Measurements from ENCODE around the gene CD248. TPM values are rescaled to one million over a fixed set of nuclear protein-coding genes. Genes with fewer than 3 reads are reported as not detected.
"Not testable (repeated sequence)": the region's sequence is repeated elsewhere in the genome, so short reads cannot be mapped to it uniquely, and the experiment has no call there.

Gene CD248
- total RNA-seq, 1 experiment from 2014 or later, result 0.45 TPM

GRCh38 chr11:66276619-66277018 is 40.2 kb downstream of the CD248 start:
- H3K9me3 ChIP-seq (replicated peaks); DNase-seq; H3K27ac ChIP-seq; H3K36me3 ChIP-seq; H3K27me3 ChIP-seq; H3K4me3 ChIP-seq: not testable (repeated sequence)
- peaks cover 27% of the 10 kb centered on the region for H3K4me1 ChIP-seq

DNA sequence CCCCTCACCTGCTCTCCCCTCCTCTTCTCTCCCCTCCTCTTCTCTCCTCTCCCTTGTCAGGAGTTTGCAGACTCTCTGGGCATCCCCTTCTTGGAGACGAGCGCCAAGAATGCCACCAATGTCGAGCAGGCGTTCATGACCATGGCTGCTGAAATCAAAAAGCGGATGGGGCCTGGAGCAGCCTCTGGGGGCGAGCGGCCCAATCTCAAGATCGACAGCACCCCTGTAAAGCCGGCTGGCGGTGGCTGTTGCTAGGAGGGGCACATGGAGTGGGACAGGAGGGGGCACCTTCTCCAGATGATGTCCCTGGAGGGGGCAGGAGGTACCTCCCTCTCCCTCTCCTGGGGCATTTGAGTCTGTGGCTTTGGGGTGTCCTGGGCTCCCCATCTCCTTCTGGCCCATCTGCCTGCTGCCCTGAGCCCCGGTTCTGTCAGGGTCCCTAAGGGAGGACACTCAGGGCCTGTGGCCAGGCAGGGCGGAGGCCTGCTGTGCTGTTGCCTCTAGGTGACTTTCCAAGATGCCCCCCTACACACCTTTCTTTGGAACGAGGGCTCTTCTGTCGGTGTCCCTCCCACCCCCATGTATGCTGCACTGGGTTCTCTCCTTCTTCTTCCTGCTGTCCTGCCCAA is 40.7 kb downstream of the CD248 start:
- H3K9me3 ChIP-seq (replicated peaks), result no peaks in the 10 kb centered on the region
- no peaks in the 10 kb centered on the region for H3K27me3 ChIP-seq
- no peak for DNase-seq
- H3K36me3 ChIP-seq, result peaks cover 5% of the 10 kb centered on the region; the same call in 1 of the 2 replicates
- H3K4me1 ChIP-seq, result peaks cover 27% of the 10 kb centered on the region
- no peak overlapping the region for H3K4me3 ChIP-seq
- H3K27ac ChIP-seq, result peak overlapping the region; percentile 73; the same call in 1 of the 2 replicates

DNA sequence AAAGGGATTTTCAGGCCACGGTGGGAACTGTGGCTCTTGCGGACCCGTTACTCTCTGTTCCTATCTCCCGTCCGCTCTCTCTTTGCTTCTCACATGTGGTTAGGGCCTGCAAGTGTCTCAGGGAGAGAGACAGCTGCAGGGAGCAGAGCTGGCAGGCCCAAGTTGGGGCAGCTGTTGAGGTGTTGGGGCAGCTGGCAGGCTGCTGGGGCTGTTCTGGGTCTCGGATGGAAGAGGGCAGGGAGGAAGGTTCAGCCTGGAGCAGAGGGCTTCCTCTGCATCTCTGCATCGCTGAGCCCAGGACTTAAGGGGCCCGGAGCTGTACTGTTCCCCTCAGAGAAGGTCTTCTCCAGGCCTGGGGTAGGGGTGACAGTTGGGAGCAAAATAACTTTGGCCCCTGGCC is 41.4 kb downstream of the CD248 start:
- peak; percentile 89 for DNase-seq
- H3K4me3 ChIP-seq, result no peak overlapping the region
- H3K4me1 ChIP-seq, result peaks cover 23% of the 10 kb centered on the region
- peak overlapping the region; percentile 73 for H3K27ac ChIP-seq
- no peaks in the 10 kb centered on the region for H3K9me3 ChIP-seq (replicated peaks)
- H3K27me3 ChIP-seq, result no peaks in the 10 kb centered on the region
- peaks cover 5% of the 10 kb centered on the region; the same call in 1 of the 2 replicates for H3K36me3 ChIP-seq

- Histone ChIP-seq H3K9me3 (replicated peaks) (no peaks in the 10 kb centered on the region), H3K4me3 (no peak overlapping the region), H3K27ac (no peak overlapping the region), H3K4me1 (peaks cover 20% of the 10 kb centered on the region), H3K27me3 (no peaks in the 10 kb centered on the region), H3K36me3 (peaks cover 5% of the 10 kb centered on the region; the same call in 1 of the 2 replicates)
- DNase-seq, result no peak
These were observed 42.6 kb downstream of the CD248 start for GRCh38 chr11:66274219-66274618.

GRCh38 chr11:66272596-66272995 is 44.2 kb downstream of the CD248 start:
- Histone ChIP-seq H3K27me3 (no peaks in the 10 kb centered on the region), H3K9me3 (replicated peaks) (no peaks in the 10 kb centered on the region), H3K27ac (no peak overlapping the region), H3K4me1 (peaks cover 18% of the 10 kb centered on the region), H3K36me3 (peaks cover 5% of the 10 kb centered on the region; the same call in 1 of the 2 replicates), H3K4me3 (no peak overlapping the region)
- DNase-seq, result no peak

- peaks cover 16% of the 10 kb centered on the region for H3K4me1 ChIP-seq
- H3K9me3 ChIP-seq (replicated peaks), result no peaks in the 10 kb centered on the region
- no peaks in the 10 kb centered on the region for H3K27me3 ChIP-seq
- DNase-seq, result no peak
- no peak overlapping the region for H3K27ac ChIP-seq
- peaks cover 5% of the 10 kb centered on the region; the same call in 1 of the 2 replicates for H3K36me3 ChIP-seq
- no peak overlapping the region for H3K4me3 ChIP-seq
These were observed 45.0 kb downstream of the CD248 start for GRCh38 chr11:66271816-66272215.

- DNase-seq, result peak; percentile 49 to 66
- H3K27me3 ChIP-seq, result no peaks in the 10 kb centered on the region
- H3K9me3 ChIP-seq (replicated peaks), result no peaks in the 10 kb centered on the region
- H3K27ac ChIP-seq, result peak overlapping the region; percentile 86
- peaks cover 5% of the 10 kb centered on the region; the same call in 1 of the 2 replicates for H3K36me3 ChIP-seq
- H3K4me1 ChIP-seq, result peaks cover 3% of the 10 kb centered on the region; the same call in 1 of the 2 replicates
- peak overlapping the region; percentile 73 for H3K4me3 ChIP-seq
These were observed 47.6 kb downstream of the CD248 start for GRCh38 chr11:66268952-66269905.

DNA sequence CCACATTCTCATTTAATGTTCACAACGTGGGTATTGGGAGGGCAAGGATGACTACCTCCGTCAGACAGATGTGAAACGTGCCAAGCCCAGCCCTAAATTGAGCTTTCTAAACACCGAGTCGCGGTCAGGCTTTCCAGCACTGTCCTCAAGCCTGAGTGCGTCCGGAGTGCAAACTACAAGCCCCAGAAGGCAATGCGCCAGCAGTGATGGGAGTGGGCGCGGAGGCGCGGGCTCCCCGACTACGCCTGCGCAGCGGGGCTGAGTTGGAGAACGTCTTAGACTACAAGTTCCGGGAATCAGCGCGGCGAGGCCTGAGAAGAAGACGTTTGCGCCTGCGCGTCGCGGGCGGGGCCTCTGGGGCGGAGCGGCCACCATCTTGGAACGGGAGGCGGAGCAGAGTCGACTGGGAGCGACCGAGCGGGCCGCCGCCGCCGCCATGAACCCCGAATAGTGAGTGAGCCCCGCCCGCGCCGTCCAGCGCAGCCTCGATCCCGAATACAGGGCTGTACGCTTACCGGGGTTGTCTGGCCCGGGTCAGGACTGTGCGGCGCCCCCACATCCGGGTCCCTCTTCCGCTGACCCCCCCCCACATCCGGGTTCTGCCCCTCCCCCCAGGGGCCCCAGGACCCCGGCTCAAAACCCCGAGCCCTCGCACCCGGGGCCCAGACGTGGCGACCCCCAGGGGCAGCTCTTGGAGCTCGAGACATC is 48.4 kb downstream of the CD248 start, which contains the start of gene RAB1B:
Gene RAB1B, plus strand, starts transcription at position 396 of the 708 bp plus-strand sequence. Its CDS starts 41 bp downstream, at position 437.
- Histone ChIP-seq H3K4me1 (no peaks in the 10 kb centered on the region; the same call in 1 of the 2 replicates), H3K27ac (peak within 1 kb of the TSS; percentile 86), H3K36me3 (peaks cover 3% of the 10 kb centered on the region; the same call in 1 of the 2 replicates), H3K9me3 (replicated peaks) (no peaks in the 10 kb centered on the region), H3K27me3 (no peaks in the 10 kb centered on the region), H3K4me3 (peak within 1 kb of the TSS; percentile 73)
- peak; percentile 99 for DNase-seq

GRCh38 chr11:66267379-66268243 is 49.2 kb downstream of the CD248 start:
- Histone ChIP-seq H3K4me3 (peak overlapping the region; percentile 73), H3K36me3 (no peaks in the 10 kb centered on the region), H3K9me3 (replicated peaks) (no peaks in the 10 kb centered on the region), H3K27ac (peak overlapping the region; percentile 86), H3K27me3 (no peaks in the 10 kb centered on the region), H3K4me1 (no peaks in the 10 kb centered on the region; the same call in 1 of the 2 replicates)
- peak; percentile 88 to 89 for DNase-seq

DNA sequence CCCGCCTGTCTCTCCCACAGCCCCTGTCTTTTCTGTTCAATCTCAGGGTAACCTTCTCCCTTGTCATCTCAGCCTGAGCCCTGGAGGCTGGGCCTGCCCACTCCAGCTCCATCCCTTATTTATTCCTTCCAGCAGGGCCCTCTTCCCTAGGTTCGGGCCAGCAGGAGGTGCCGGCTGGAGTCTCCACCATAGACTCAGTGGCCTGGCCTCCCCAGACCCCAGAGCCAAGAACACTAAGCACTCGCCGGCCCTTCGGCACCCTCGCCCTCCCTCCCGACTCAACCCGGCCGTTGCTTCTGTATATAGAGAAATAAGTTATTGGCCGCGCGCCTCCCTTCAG is 49.8 kb downstream of the CD248 start:
- no peaks in the 10 kb centered on the region for H3K36me3 ChIP-seq
- peak overlapping the region; percentile 23; the same call in 1 of the 2 replicates for H3K27ac ChIP-seq
- H3K4me1 ChIP-seq, result no peaks in the 10 kb centered on the region; the same call in 1 of the 2 replicates
- no peaks in the 10 kb centered on the region for H3K27me3 ChIP-seq
- H3K9me3 ChIP-seq (replicated peaks), result no peaks in the 10 kb centered on the region
- H3K4me3 ChIP-seq, result peak overlapping the region; percentile 73
- no peak for DNase-seq

DNA sequence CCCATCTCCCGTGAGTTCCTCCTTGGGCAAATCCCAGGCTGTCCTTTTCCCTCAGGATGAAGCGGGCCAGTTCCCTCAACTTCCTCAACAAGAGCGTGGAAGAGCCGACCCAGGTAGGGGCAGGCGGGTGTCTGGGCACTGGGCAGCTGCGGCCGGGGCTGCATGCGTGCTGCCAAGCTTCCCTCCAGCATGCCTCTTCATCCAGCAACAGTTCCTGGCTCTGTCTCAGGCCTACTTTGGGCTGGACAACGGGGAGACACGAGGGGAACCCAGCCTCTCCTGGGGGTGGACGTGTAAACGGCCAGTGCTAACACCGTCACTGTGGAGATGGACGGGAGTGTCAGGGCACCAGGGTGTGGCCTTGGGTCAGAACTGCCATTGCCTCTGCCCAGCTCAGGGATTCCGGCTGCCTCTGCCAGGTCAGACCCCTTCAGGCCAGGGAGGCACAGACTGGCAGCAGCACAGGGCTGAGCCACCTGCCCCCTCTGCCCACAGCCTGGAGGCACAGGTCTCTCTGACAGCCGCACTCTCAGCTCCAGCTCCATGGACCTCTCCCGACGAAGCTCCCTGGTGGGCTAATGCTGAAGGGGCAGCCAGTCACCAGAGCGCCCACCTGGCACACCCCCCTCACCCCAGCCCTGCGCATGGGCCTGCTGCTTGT is 50.3 kb downstream of the CD248 start:
- Histone ChIP-seq H3K36me3 (no peaks in the 10 kb centered on the region), H3K27me3 (no peaks in the 10 kb centered on the region), H3K4me3 (peak overlapping the region; percentile 73), H3K4me1 (no peaks in the 10 kb centered on the region; the same call in 1 of the 2 replicates), H3K9me3 (replicated peaks) (no peaks in the 10 kb centered on the region), H3K27ac (no peak overlapping the region)
- no peak for DNase-seq

- H3K36me3 ChIP-seq, result no peaks in the 10 kb centered on the region; the same call in 1 of the 2 replicates
These were observed 51.1 kb downstream of the CD248 start for GRCh38 chr11:66265531-66266377.

More at GRCh38 chr11:66265531-66266377, 51.1 kb downstream of the CD248 start:
- Histone ChIP-seq H3K4me1 (no peaks in the 10 kb centered on the region; the same call in 1 of the 2 replicates), H3K27me3 (no peaks in the 10 kb centered on the region), H3K9me3 (replicated peaks) (no peaks in the 10 kb centered on the region), H3K27ac (no peak overlapping the region), H3K4me3 (no peak overlapping the region)
- DNase-seq, result no peak

Measured in SJCRH30 (cell line).